NCI-H1105 (cell line): ENCODE measurements around the gene MMAB.

Experiments used
- DNase-seq: peaks from one replicate; lab custom pipeline; 2025; lab: John Stamatoyannopoulos, UW

The MMAB gene

GRCh38 chr12:109559200-109559505 lies 14.2 kb downstream of the MMAB start:
- DNase-seq: no peak

DNA sequence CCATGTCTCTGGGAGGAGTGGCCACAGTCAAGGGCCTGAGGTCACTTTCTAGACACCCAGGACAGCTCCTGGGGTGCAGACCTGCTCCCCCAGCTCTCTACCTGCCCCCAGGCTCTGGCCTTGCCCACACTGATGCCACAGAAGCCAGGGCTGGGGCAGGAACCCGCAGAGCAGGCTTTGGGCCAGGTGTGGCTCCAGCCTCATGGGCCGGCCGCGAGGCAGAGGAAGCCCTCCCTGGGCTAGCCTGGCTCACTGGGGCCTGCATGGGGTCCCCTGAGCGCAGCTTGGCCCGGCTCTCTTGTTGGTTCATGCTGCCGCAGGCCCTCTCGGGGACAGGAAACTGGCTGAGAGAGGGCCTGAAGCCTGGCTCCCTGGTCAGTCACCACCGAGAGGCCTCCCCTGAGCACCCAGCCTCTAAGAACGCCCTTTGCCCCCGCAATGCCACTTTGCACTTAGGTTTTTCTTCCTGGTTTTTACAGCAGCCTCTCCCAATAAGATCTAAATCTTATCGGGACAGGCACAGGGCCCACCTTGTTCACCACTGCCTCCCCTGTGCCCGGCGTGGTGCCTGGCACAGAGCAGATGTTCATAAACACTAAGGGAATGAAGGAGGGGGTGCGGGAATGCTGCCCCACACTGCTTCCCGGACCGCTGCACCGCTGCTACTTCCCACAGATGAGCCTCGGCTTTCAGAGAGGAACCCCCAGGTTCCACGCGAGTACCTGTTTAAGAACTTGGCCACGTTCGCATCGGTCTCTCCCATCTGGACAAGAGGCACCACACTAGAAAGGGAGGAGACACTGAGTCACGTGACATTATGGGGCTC lies 14.7 kb downstream of the MMAB start:
- no peak for DNase-seq

- DNase-seq: no peak
Observed at GRCh38 chr12:109557805-109558204, 15.5 kb downstream of the MMAB start.

GRCh38 chr12:109557200-109557599 lies 16.1 kb downstream of the MMAB start:
- DNase-seq: no peak

DNA sequence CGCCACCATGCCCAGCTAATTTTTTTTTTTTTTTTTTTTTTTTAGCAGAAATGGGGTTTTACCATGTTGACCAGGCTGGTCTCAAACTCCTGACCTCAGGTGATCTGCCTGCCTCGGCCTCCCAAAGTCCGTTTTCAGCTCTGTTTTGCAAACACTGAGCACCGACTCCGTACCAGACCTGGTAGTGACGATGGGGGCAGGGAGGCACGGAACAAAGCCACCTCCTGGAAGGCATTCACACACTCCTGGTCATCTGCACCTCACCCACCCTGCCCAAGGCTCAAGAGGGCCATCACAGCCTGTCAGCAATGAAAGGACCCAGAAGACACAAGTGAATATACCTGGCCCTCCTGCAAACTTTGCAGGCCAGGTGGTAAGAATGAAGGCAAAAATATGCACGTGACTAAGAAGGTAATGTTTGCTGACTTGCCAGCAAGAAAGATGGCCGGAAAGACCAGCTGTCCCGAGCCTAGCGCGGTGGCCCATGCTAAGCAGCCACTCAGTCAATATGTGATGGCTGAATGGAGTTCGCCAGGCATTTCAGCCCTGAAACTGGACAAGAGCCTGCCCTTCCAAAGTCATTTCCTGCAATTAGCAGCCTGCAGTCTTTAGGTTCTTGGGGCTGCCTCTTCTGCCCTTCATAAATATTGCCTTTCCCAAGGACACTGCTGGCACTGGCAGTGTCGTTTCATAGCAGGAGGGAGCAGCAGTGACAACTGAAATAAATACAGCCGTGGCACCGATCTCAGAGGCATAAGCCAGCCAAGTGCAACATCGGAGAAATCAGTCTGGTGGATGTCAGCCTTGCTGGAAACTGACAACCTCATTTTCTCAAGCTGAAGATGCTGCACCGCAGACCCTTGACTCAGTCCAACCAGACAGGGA lies 17.6 kb downstream of the MMAB start:
- peak; percentile 41 for DNase-seq

DNA sequence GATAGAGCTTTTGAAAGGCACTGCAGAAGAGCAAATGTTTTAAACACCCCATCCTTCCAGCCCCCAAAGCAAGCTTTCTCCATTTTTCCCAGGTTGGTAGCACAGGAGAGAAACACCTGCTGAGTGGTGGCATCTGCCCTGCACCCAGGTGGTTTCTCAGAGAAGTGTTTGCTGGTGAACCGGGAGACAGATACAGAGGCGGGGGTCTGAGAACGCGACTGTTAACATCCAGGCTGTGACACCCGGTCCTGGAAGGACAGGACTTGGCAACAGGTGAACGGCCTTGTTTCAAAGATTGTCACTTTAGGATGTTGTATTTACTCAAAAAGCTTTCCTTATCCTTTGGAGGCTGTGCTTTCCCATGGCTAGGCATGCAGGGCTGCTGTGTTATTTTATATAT lies 18.5 kb downstream of the MMAB start:
- DNase-seq: no peak

DNA sequence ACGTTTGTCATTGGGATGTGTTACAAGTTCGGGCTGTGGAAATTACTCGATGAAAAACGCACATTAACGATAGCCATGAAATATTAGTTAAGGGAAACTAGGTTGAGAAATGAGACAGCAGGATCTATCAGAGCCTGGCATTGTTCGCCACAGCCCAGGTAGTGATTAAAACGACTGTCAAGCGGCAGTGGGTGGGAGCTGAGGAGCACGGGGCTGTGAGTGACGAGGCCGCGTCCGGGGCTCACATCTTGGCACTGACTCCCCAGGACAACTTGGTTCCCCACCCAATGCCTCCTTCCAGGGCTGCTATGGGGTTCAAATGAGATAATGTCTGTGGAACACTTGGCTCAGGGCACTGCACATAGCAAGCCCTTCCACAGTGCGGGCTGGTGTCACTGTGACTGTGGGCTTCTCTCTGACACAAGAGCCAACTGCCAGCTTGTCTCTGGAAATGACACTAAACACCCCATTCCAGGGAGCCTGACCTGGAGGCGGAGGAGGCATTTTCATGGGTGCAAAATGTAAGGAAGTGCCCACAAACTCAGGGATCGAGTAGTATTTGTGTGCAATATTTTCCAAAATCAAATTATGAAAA lies 19.3 kb downstream of the MMAB start:
- DNase-seq: no peak

DNA sequence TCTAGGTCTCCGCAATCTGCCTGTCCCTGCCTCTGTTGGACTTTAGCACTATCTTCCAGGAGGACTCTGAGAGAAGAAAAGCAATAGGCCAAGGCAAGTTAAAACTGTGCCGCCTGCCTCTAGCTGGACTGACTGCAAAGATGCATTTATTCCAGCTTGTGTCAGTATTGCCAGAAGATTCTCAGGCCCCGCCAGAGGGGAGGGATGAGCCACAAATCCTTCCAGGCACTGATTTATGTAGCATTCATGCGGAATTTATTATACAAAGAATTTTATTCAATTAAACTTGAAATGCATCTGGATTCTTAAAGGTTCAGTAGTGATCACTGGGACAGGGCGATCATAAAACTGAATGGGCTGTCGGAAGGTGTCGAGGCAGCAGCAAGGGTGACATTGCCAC lies 19.8 kb downstream of the MMAB start:
- no peak for DNase-seq

DNA sequence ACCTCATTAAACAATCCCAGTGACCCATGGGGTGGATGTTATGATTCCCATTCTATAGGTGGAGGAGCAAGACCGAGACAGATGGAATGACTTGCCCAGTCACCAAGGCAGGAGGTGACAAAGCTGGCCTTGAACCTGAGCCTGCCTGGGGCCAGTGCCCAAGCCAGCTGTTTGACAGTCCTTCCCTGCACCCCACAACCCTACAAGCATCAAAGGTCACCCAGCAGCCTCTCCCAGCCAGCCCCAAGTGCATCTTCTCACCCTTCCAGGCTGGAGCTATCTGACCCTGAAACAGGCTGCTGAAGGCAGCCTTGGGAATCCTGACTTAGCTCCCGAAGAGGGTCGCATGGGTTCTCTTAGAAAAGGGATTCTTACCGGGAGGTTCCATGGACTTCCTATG lies 20.3 kb downstream of the MMAB start:
- DNase-seq: no peak

GRCh38 chr12:109551108-109551507 lies 22.2 kb downstream of the MMAB start:
- DNase-seq: no peak

DNA sequence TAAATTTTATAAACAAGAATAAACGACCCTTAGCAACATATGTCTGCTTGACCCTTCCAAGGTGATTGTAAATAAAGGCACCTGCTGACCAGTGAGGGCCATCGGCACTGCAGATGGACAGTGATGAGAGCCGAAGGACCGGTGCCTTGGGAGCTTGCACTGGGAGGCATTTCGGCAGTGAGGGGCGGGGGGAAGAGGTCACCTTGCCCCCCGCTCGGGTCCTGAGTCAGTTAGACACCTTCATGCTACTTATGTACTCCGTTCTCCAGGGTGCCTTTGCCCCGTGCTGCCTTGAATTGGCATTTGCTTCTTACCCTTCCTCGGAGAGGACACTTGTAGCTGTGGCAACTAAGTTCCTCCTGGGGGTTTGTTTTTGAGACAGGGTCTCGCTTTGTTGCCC lies 23.0 kb downstream of the MMAB start:
- no peak for DNase-seq

DNA sequence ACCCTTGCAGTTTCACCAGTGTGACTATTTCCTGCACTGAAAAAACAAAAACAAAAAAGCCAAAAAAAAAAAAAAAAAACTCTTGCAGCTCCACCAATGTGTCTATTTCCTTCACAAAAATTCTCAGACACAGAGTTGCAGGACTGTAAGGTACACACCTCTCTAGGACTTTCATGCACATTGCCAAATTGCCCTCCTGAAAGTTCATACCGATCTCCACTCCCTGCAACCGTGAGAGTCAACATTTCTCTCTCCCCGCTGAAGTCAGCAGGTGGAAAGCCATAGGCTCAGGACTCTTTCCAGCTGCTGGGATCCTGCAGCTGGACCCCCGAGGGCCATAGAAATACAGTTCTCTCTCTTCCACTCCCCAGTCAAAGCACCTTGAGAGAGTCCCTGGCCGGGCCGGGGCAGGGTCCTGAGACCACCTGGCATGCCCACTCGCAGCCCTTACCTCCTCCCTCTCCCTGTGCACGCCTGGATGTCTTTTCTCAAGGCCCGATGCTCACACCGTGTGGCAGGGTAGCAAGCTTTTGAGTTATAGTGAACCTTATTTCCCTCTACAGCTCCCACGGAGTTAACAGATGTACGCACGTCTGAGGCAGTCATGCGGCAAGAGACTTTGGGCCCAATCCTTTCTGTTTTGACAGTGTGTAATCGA lies 23.6 kb downstream of the MMAB start:
- no peak for DNase-seq

DNA sequence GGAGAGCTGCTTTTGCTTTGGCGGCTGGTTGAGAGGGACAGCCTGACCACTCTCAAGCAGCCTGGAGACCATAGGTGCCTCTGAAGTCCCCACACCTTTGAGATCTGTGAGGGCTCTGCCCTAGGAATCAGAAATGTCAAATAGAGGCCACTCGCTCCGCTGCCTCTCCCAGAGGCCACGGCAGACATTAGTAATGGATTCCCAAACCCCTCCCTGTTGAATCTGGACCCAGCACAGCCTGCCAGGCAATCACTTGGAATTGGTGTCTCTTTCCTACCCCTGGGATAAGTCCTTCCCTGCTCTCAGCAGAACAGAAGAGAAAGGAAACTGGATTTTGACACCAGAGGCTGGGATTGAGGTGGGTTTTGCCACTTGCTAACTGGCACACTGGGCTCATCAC lies 25.0 kb downstream of the MMAB start:
- DNase-seq: no peak

GRCh38 chr12:109547286-109547685 lies 26.0 kb downstream of the MMAB start:
- DNase-seq: no peak

GRCh38 chr12:109545826-109546225 lies 27.5 kb downstream of the MMAB start:
- no peak for DNase-seq

- DNase-seq: no peak
Observed at GRCh38 chr12:109544955-109545531, 28.3 kb downstream of the MMAB start.

DNA sequence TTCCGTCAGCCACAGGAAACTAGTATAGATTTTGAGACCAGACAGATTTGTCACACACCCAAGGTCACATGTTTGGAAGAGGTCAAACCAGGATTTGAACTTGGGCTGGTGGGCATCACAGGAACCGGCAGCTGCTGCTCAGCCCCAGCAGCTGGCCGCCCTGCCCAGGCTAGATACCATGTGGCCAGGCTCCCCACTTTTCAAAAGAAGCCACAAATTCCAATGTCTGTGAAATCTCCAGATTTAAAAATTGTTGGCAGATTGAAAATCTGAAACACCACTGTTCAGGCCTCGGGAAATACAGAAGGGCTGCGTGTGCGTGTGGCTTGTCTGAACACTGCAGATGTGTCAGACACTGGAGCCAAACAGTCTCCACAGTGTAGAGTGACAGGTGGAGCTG lies 30.4 kb downstream of the MMAB start:
- DNase-seq: no peak

- no peak for DNase-seq
Observed at GRCh38 chr12:109542014-109542413, 31.3 kb downstream of the MMAB start.

DNA sequence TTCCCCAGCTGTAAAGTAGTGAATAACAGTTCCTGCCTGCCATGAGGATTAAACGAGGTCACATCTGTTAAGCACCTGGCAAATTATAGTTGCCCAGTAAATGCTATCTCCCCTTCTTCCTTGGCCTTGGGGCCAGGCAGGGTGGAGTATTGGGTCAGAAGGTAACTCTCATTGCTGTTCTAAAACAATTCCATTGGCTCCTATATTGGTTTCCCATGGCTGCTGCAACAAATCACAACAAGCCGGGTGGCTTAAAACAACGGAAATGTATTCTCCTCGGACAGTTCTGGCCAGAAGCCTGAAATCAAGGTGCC lies 31.9 kb downstream of the MMAB start:
- no peak for DNase-seq

DNA sequence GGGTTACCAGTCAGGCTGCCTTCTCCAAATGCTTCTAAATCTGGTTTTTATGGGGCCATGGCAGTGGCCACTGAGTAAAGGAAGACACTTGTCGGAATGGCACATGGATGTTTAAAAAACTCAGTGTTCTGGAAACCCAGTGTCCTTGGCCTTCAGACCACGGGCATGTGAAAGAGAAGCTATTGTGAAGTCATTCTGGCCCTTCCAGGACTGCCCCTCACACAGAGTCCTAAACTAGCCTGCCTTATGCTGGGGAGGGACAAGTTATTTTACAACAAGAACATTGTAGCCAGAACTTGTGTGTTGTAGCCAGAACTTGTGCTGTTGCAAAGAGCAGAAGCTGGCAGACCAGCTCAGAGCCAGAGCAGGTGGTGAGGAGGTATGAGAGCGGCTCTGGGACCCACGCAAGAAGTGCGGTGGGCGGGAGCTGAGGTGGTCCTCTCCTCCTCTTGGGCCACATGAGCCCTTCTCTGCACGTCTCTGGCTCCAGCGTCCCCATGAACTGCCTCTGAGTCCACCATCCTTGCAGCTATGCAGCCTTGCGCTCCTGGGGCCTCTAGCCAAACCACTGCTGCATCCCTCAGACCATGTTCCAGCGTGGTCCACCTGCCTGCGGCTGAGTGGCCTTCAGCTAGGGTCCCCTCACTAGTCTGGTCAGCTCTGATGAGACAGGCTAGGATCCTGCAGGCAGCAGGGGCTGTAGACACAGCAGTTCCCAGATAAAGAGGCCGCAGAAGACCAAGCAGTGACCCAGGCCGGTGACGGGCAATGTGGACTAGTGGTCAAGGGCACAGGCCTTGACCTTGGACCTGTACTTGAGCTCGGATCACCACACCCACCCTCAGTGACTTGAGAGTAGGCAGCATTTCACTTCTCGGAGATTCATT lies 32.5 kb downstream of the MMAB start:
- DNase-seq: no peak

GRCh38 chr12:109539508-109539907 lies 33.8 kb downstream of the MMAB start:
- DNase-seq: no peak
